KMS-11 (cell line): ENCODE measurements around the gene C4BPA.

Experiments used
- H2AFZ ChIP-seq: fragments of 200-600 bp; sonication (generic); 2 replicates; pipeline ENCODE4 v1.6.1; 2016; ENCODE audit warnings: antibody characterized with exemption, mixed run types, low read depth
- H3K27ac ChIP-seq: fragments of 200-600 bp; sonication (generic); 2 replicates; pipeline ENCODE4 v1.6.1; 2016; ENCODE audit warnings: mild to moderate bottlenecking, mixed run types
- H3K27me3 ChIP-seq: fragments of 200-600 bp; sonication (generic); 2 replicates; pipeline ENCODE4 v1.6.1; 2017; ENCODE audit warnings: mild to moderate bottlenecking, low read depth, mixed run types, moderate library complexity; ENCODE audit not compliant: insufficient read depth
- H3K36me3 ChIP-seq: fragments of 200-600 bp; sonication (generic); 2 replicates; pipeline ENCODE4 v1.6.1; 2017; ENCODE audit warnings: mild to moderate bottlenecking, mixed run types; ENCODE audit not compliant: insufficient read depth
- H3K4me1 ChIP-seq: fragments of 200-600 bp; sonication (generic); 2 replicates; pipeline ENCODE4 v1.6.1; 2016; ENCODE audit warnings: mild to moderate bottlenecking, low read depth, mixed run types; ENCODE audit not compliant: poor library complexity, severe bottlenecking
- H3K4me2 ChIP-seq: fragments of 200-600 bp; sonication (generic); 2 replicates; pipeline ENCODE4 v1.7.0; 2016; ENCODE audit warnings: mild to moderate bottlenecking, mixed run types
- H3K4me3 ChIP-seq: fragments of 200-600 bp; sonication (generic); IDR thresholded peaks from 2 replicates; pipeline ENCODE4 v1.6.1; 2017; ENCODE audit warnings: low read depth, low read length, mixed read lengths; ENCODE audit not compliant: insufficient read depth
- H3K79me2 ChIP-seq: fragments of 200-600 bp; sonication (generic); 2 replicates; pipeline ENCODE4 v1.6.1; 2016; ENCODE audit warnings: low read depth, mixed run types; ENCODE audit not compliant: insufficient read depth
- H3K9ac ChIP-seq: fragments of 200-600 bp; sonication (generic); 2 replicates; pipeline ENCODE4 v1.6.1; 2016; ENCODE audit warnings: mild to moderate bottlenecking, mixed run types
- H4K20me1 ChIP-seq: fragments of 200-600 bp; sonication (generic); 2 replicates; pipeline ENCODE4 v1.6.1; 2016; ENCODE audit warnings: mild to moderate bottlenecking, mixed run types; ENCODE audit not compliant: insufficient read depth
- CTCF ChIP-seq: fragments of 200-600 bp; sonication (generic); conservative IDR thresholded peaks from 2 replicates; pipeline ENCODE4 v1.6.1; 2017; ENCODE audit warnings: low read depth, mild to moderate bottlenecking, antibody characterized with exemption, low read length, moderate library complexity, mixed read lengths

Gene C4BPA

DNA sequence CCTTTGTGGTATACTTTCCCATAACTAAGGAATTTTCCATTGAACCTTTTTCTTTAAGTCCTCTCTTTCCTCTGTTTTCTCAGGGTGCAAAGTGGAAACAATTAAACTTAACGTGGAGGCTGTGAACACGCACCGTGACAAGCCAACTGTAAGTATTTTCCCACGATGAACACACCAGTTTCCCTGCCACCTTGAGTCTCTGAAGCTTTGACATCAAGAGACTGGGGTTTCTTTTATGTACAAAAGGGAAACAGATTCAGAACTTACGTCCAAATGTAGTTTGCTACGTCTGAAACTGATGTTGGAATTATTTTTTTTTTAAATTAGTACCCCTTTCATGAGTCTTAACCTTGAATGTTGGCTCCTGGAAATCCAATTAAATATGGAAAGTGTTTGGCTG is 32.6 kb upstream of the C4BPA start:
- TF ChIP-seq CTCF: no peak
- Histone ChIP-seq H4K20me1 (no peaks in the 10 kb centered on the region), H3K4me1 (no peaks in the 10 kb centered on the region), H2AFZ (no peak overlapping the region), H3K4me2 (no peak overlapping the region), H3K79me2 (no peaks in the 10 kb centered on the region), H3K27ac (no peak overlapping the region), H3K27me3 (no peaks in the 10 kb centered on the region), H3K9ac (no peak overlapping the region), H3K4me3 (no peak overlapping the region), H3K36me3 (no peaks in the 10 kb centered on the region)

DNA sequence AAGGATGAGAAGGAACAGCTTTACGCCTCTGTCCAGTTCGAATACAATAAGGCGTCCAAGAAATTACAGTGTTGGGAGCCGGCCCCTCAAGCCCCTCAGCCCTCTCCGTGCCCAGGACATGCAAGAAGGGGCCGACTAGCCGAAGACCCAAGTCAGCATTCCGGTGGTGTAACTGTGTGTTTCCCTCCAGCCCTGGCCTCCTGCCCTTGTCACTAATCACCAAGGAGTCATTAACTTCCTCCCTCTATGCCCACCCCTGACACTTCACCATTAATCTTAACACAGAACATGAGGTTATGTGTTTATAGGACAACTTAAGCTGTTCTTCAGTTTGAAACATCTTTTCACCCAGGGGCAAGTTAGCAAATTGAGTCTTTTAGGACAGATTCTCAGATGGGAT is 31.8 kb upstream of the C4BPA start:
- Histone ChIP-seq H3K36me3 (no peaks in the 10 kb centered on the region), H3K4me3 (no peak overlapping the region), H4K20me1 (no peaks in the 10 kb centered on the region), H3K79me2 (no peaks in the 10 kb centered on the region), H3K27ac (no peak overlapping the region), H3K27me3 (no peaks in the 10 kb centered on the region), H3K4me1 (no peaks in the 10 kb centered on the region), H3K4me2 (no peak overlapping the region), H2AFZ (no peak overlapping the region), H3K9ac (no peak overlapping the region)
- no peak for TF ChIP-seq CTCF

- Histone ChIP-seq H3K4me1 (no peaks in the 10 kb centered on the region), H3K4me2 (no peak overlapping the region), H4K20me1 (no peaks in the 10 kb centered on the region), H3K9ac (no peak overlapping the region), H3K36me3 (no peaks in the 10 kb centered on the region), H3K27ac (no peak overlapping the region), H3K4me3 (no peak overlapping the region), H2AFZ (no peak overlapping the region), H3K79me2 (no peaks in the 10 kb centered on the region), H3K27me3 (no peaks in the 10 kb centered on the region)
- TF ChIP-seq CTCF: no peak
Observed at GRCh38 chr1:207073906-207074820, 29.9 kb upstream of the C4BPA start.

DNA sequence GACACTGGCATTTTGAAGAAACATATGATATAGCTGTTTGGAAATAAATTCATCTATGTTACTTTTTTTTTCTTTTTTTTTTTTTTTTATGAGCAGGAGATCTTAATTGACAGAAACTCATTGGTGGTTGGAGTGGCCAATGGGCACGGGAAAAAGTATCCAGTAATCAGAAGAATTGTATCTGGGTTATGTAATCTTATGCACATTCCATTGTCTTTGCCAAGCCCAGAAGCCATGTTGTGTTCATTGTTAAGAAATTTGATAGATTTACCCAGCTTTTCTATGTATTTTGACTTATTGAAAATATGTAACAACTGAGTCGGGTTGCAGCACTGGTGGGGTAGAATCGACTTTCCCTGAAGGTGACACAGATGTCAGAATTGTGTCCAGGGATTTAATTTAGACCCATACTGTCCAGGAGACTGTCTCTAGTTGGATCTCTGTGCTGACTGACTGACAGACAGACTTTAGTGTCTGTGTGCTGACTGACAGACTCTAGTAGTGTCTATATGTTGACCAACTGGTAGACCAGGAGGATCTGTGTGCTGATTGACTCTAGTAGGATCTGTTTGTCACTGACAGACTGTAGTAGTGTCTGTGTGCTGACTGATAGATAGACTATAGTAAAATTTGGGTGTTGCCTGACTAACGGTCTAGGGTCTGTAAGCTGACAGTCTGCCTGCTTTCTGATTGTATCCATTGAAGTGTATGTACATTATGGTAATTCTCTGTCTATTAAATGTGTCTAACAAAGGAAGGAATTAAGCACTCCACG is 27.7 kb upstream of the C4BPA start:
- no peak for TF ChIP-seq CTCF
- no peak overlapping the region for H2AFZ ChIP-seq

More for the DNA sequence above, 27.7 kb upstream of the C4BPA start:
- Histone ChIP-seq H3K4me2 (no peak overlapping the region), H3K4me3 (no peak overlapping the region), H3K79me2 (no peaks in the 10 kb centered on the region), H3K9ac (no peak overlapping the region), H3K36me3 (no peaks in the 10 kb centered on the region), H3K27me3 (no peaks in the 10 kb centered on the region), H4K20me1 (no peaks in the 10 kb centered on the region), H3K4me1 (no peaks in the 10 kb centered on the region), H3K27ac (no peak overlapping the region)
